Body of pancreas (tissue), 4 donors: ENCODE data around the gene TTLL5. TPM values are rescaled to one million over a fixed set of nuclear protein-coding genes. Genes with fewer than 3 reads are reported as not detected.

Source experiments
- ATAC-seq: fragments of 150-250 bp; one replicate; pipeline ENCODE4 v1.9.1; 2016
- DNase-seq, 4 donors: peaks; one replicate each; pipeline ENCODE4 v3.0.0-alpha.2; 2019
- H3K27ac ChIP-seq, 4 donors: fragments of 200-600 bp; sonication (generic); 1 replicate in 3 of 4; 2 replicates in 1 of 4; pipeline versions ENCODE4 v1.5.1 to v1.6.1; 2016 to 2019; ENCODE audit warnings: mild to moderate bottlenecking in 1 of 4, mixed read lengths in 1 of 4, moderate library complexity in 1 of 4
- H3K27me3 ChIP-seq, 2 donors: fragments of 200-600 bp; sonication (generic); one replicate each; pipeline ENCODE4 v1.6.0; 2016; ENCODE audit warnings: mild to moderate bottlenecking in 1 of 2
- H3K36me3 ChIP-seq, 2 donors: fragments of 200-600 bp; sonication (generic); replicated peaks in 1 of 2; 2 replicates each; pipeline ENCODE4 v1.5.1; 2016; ENCODE audit warnings: low read depth in 2 of 2; ENCODE audit not compliant: insufficient read depth in 1 of 2
- H3K4me1 ChIP-seq: fragments of 200-600 bp; sonication (generic); one replicate; pipeline ENCODE4 v1.6.0; 2016
- H3K4me3 ChIP-seq, 2 donors: fragments of 200-600 bp; sonication (generic); 1 replicate in 1 of 2; 2 replicates in 1 of 2; pipeline ENCODE4 v1.5.1; 2016 to 2019
- H3K9me3 ChIP-seq, 3 donors: fragments of 200-600 bp; sonication (generic); 1 replicate in 2 of 3; 2 replicates in 1 of 3; pipeline ENCODE4 v1.5.1; 2016
- CTCF ChIP-seq, 7 experiments: fragments of 450-650 bp in 4 of 7; fragments of 200-600 bp in 3 of 7; sonication (generic) in 3 of 7; IDR thresholded peaks; one replicate each; pipeline ENCODE4 v1.5.1; 2016 to 2019; ENCODE audit warnings: antibody characterized with exemption in 7 of 7
- POLR2A ChIP-seq, 3 donors: fragments of 450-650 bp; IDR thresholded peaks; one replicate each; pipeline ENCODE4 v1.6.1; 2016; ENCODE audit warnings: antibody characterized with exemption in 3 of 3, mild to moderate bottlenecking in 2 of 3
- WGBS, 2 donors: methylation state at CpG; one replicate each; pipeline ENCODE4 v1.1.5; 2017; 5-methylcytosine and 5-hydroxymethylcytosine counted together
- intact Hi-C: fragments of 100-400 bp; cut with DNase I; formaldehyde crosslinking; loops from one replicate; pipeline ENCODE4 v1.15.1; 2023
- total RNA-seq, 2 donors: library from RNA; depleted of rRNA; stranded (reverse); fragments of >200 nt; gene quantifications; one replicate each; pipeline ENCODE4 v1.1.0, GENCODE V29; 2016

The TTLL5 gene
- total RNA-seq, 2 donors from 2014 or later, result 21.0 to 21.8 TPM

- ATAC-seq (no peak), DNase-seq (no peak)
- TF ChIP-seq POLR2A (IDR thresholded peaks at IDR 0.05), result no peak
- no peak for TF ChIP-seq CTCF (IDR thresholded peaks at IDR 0.05)
- Histone ChIP-seq H3K27ac (no peak overlapping the region), H3K4me3 (no peak overlapping the region), H3K36me3 (no peaks in the 10 kb centered on the region), H3K27me3 (no peaks in the 10 kb centered on the region), H3K4me1 (peaks cover 28% of the 10 kb centered on the region), H3K9me3 (no peaks in the 10 kb centered on the region)
- WGBS, 2 donors, result 89 to 94% methylated on average over 4 of the region's 4 CpGs
- intact Hi-C loops, result no loop called here
Observed at GRCh38 chr14:75820761-75821160, 159.7 kb downstream of the TTLL5 start.

- no peak for DNase-seq
- Histone ChIP-seq H3K36me3 (no peaks in the 10 kb centered on the region), H3K4me3 (no peak overlapping the region), H3K27me3 (no peaks in the 10 kb centered on the region), H3K27ac (peak overlapping the region in 2 of 4 donors; percentile 1 to 3), H3K9me3 (no peaks in the 10 kb centered on the region), H3K4me1 (peaks cover 33% of the 10 kb centered on the region)
- WGBS, 2 donors, result 86 to 87% methylated on average over 2 of the region's 2 CpGs
- no peak for TF ChIP-seq POLR2A (IDR thresholded peaks at IDR 0.05)
- intact Hi-C loops, result no loop called here
- ATAC-seq, result no peak
Observed at GRCh38 chr14:75821831-75822521, 160.9 kb downstream of the TTLL5 start.

GRCh38 chr14:75822522-75823141 is 161.6 kb downstream of the TTLL5 start:
- peaks cover 33% of the 10 kb centered on the region for H3K4me1 ChIP-seq
- 56 to 72% methylated on average over 7 of the region's 7 CpGs for WGBS, 2 donors
- intact Hi-C loops, result no loop called here
- DNase-seq (no peak), ATAC-seq (no peak)
- H3K36me3 ChIP-seq, result no peaks in the 10 kb centered on the region
- H3K27ac ChIP-seq, result peak overlapping the region in 3 of 4 donors; percentile 14 to 25 (median 22)
- H3K4me3 ChIP-seq, result no peak overlapping the region
- H3K9me3 ChIP-seq, result no peaks in the 10 kb centered on the region
- H3K27me3 ChIP-seq, result no peaks in the 10 kb centered on the region
- TF ChIP-seq POLR2A (IDR thresholded peaks at IDR 0.05), result no peak

GRCh38 chr14:75823334-75823733 is 162.3 kb downstream of the TTLL5 start:
- Histone ChIP-seq H3K4me1 (peaks cover 33% of the 10 kb centered on the region), H3K27me3 (no peaks in the 10 kb centered on the region), H3K9me3 (no peaks in the 10 kb centered on the region), H3K4me3 (no peak overlapping the region), H3K36me3 (no peaks in the 10 kb centered on the region), H3K27ac (peak overlapping the region in 3 of 4 donors; percentile 0 to 22 (median 14))
- ATAC-seq (no peak), DNase-seq (no peak)
- 37 to 42% methylated on average over 4 of the region's 4 CpGs for WGBS, 2 donors
- no peak for TF ChIP-seq CTCF (IDR thresholded peaks at IDR 0.05)
- no peak for TF ChIP-seq POLR2A (IDR thresholded peaks at IDR 0.05)
- intact Hi-C loops, result no loop called here

- H3K4me3 ChIP-seq, result no peak overlapping the region
- peaks cover 33% of the 10 kb centered on the region for H3K4me1 ChIP-seq
- H3K27ac ChIP-seq, result peak overlapping the region in 2 of 4 donors; percentile 0 to 14
- DNase-seq, result no peak
- no peaks in the 10 kb centered on the region for H3K9me3 ChIP-seq
- 76 to 81% methylated on average over 3 of the region's 3 CpGs for WGBS, 2 donors
- no peak for ATAC-seq
- TF ChIP-seq POLR2A (IDR thresholded peaks at IDR 0.05) (no peak), CTCF (IDR thresholded peaks at IDR 0.05) (no peak)
- intact Hi-C loops, result no loop called here
- H3K36me3 ChIP-seq, result no peaks in the 10 kb centered on the region
- no peaks in the 10 kb centered on the region for H3K27me3 ChIP-seq
Observed at GRCh38 chr14:75824318-75824717, 163.3 kb downstream of the TTLL5 start.
